GM23338 (cell line): ENCODE measurements around the gene PRKCH. TPM values are rescaled to one million over a fixed set of nuclear protein-coding genes. Genes with fewer than 3 reads are reported as not detected.

ENCODE experiments used
- ATAC-seq: fragments of 200-7000 bp; cut with Tn5 transposase; 3 replicates; pipeline ENCODE4 v1.9.1; 2020
- DNase-seq: peaks from one replicate; pipeline ENCODE4 v3.0.0-alpha.2; 2015; ENCODE audit warnings: low spot score
- H2AFZ ChIP-seq: fragments of 200-600 bp; sonication (generic); 2 replicates; pipeline ENCODE4 v1.8.0; 2016; ENCODE audit warnings: antibody characterized with exemption, mild to moderate bottlenecking, moderate library complexity
- H3F3A ChIP-seq: fragments of 200-600 bp; sonication (generic); replicated peaks from 2 replicates; pipeline ENCODE4 v1.8.0; 2017; ENCODE audit warnings: antibody characterized with exemption, mixed run types, low read depth
- H3K27ac ChIP-seq: fragments of 200-600 bp; sonication (generic); 2 replicates; pipeline ENCODE4 v1.6.1; 2016; ENCODE audit warnings: low read depth
- H3K27me3 ChIP-seq: fragments of 200-600 bp; sonication (generic); 2 replicates; pipeline ENCODE4 v1.8.0; 2016; ENCODE audit warnings: mild to moderate bottlenecking, mixed run types, moderate library complexity; ENCODE audit not compliant: insufficient read depth
- H3K36me3 ChIP-seq: fragments of 200-600 bp; sonication (generic); 2 replicates; pipeline ENCODE4 v1.8.0; 2016; ENCODE audit warnings: mild to moderate bottlenecking; ENCODE audit not compliant: insufficient read depth
- H3K4me1 ChIP-seq: fragments of 200-600 bp; sonication (generic); 2 replicates; pipeline ENCODE4 v1.8.0; 2016; ENCODE audit warnings: mild to moderate bottlenecking, moderate library complexity; ENCODE audit not compliant: insufficient read depth
- H3K4me2 ChIP-seq: fragments of 200-600 bp; sonication (generic); 2 replicates; pipeline ENCODE4 v1.7.1; 2017; ENCODE audit warnings: mixed run types
- H3K4me3 ChIP-seq: fragments of 200-600 bp; sonication (generic); 2 replicates; pipeline ENCODE4 v1.6.1; 2016; ENCODE audit warnings: mixed run types
- H3K79me2 ChIP-seq: fragments of 200-600 bp; sonication (generic); replicated peaks from 2 replicates; pipeline ENCODE4 v1.8.0; 2017; ENCODE audit warnings: mild to moderate bottlenecking; ENCODE audit not compliant: insufficient read depth
- H3K9me2 ChIP-seq: fragments of 200-600 bp; sonication (generic); 2 replicates; pipeline ENCODE4 v1.8.0; 2017; ENCODE audit not compliant: insufficient read depth
- H4K20me1 ChIP-seq: fragments of 200-600 bp; sonication (generic); replicated peaks from 2 replicates; pipeline ENCODE4 v1.8.0; 2017; ENCODE audit warnings: mild to moderate bottlenecking; ENCODE audit not compliant: insufficient read depth
- H3K27ac Mint-ChIP-seq: 2 replicates; pipeline ENCODE4 v1.8.0; 2020; ENCODE audit warnings: inconsistent platforms, mild to moderate bottlenecking, moderate library complexity, mixed read lengths
- H3K27me3 Mint-ChIP-seq: 3 replicates; pipeline ENCODE4 v1.8.0; 2022; ENCODE audit warnings: low read depth, mild to moderate bottlenecking, moderate library complexity, mixed read lengths, inconsistent platforms; ENCODE audit not compliant: insufficient read depth, poor library complexity
- H3K36me3 Mint-ChIP-seq: 3 replicates; pipeline ENCODE4 v1.8.0; 2021; ENCODE audit warnings: low read depth, mild to moderate bottlenecking, inconsistent platforms, moderate library complexity, mixed read lengths
- H3K4me1 Mint-ChIP-seq: 3 replicates; pipeline ENCODE4 v1.8.0; 2020; ENCODE audit warnings: mild to moderate bottlenecking, inconsistent platforms, mixed read lengths
- H3K4me3 Mint-ChIP-seq: 3 replicates; pipeline ENCODE4 v1.8.0; 2021; ENCODE audit warnings: moderate library complexity, mild to moderate bottlenecking, inconsistent platforms, mixed read lengths
- H3K9me3 Mint-ChIP-seq: 3 replicates; pipeline ENCODE4 v1.8.0; 2020; ENCODE audit warnings: moderate library complexity, mild to moderate bottlenecking, inconsistent platforms, mixed read lengths
- CREB1 ChIP-seq: fragments of 250-450 bp; sonication (Bioruptor Pico); IDR thresholded peaks from 2 replicates; pipeline ENCODE4 v1.5.0; 2020; ENCODE audit warnings: low read depth, mild to moderate bottlenecking, moderate library complexity
- EZH2 ChIP-seq: fragments of 200-600 bp; sonication (generic); IDR thresholded peaks from one replicate; pipeline ENCODE4 v1.8.0; 2017; ENCODE audit warnings: antibody characterized with exemption, mild to moderate bottlenecking, low read depth; ENCODE audit not compliant: unreplicated experiment
- EZH2phosphoT487 ChIP-seq: fragments of 200-600 bp; sonication (generic); IDR thresholded peaks from one replicate; pipeline ENCODE4 v1.8.1; 2018; ENCODE audit warnings: antibody characterized with exemption; ENCODE audit not compliant: unreplicated experiment
- JUNB ChIP-seq: IDR thresholded peaks from one replicate; pipeline ENCODE4 v1.6.1; 2016; ENCODE audit warnings: antibody characterized with exemption; ENCODE audit not compliant: unreplicated experiment
- NANOG ChIP-seq: IDR thresholded peaks from 2 replicates; pipeline ENCODE4 v1.6.1; 2016; ENCODE audit warnings: antibody characterized with exemption, borderline replicate concordance
- POLR2AphosphoS5 ChIP-seq: IDR thresholded peaks from 2 replicates; pipeline ENCODE4 v1.6.1; 2016; ENCODE audit warnings: antibody characterized with exemption, low read depth
- STAT1 ChIP-seq: IDR thresholded peaks from one replicate; pipeline ENCODE4 v1.6.1; 2016; ENCODE audit warnings: antibody characterized with exemption; ENCODE audit not compliant: unreplicated experiment
- ZNF114 ChIP-seq: fragments of 250-450 bp; sonication (Bioruptor Pico); IDR thresholded peaks from 2 replicates; pipeline ENCODE4 v1.5.0; 2020; ENCODE audit warnings: mild to moderate bottlenecking, moderate library complexity
- ZNF331 ChIP-seq: fragments of 250-450 bp; sonication (Bioruptor Pico); IDR thresholded peaks from 2 replicates; pipeline ENCODE4 v1.5.0; 2020; ENCODE audit warnings: low read depth, mild to moderate bottlenecking, moderate library complexity
- polyA plus RNA-seq: library from polyadenylated mRNA; unstranded; fragments of >200 nt; fragmentation: Nextera tagmentation; extraction: Ambion mirVana; gene quantifications from 2 replicates; pipeline ENCODE4 v1.2.1, GENCODE V29; 2016
- total RNA-seq: library from RNA; depleted of rRNA; stranded (reverse); fragments of >200 nt; shearing (Covaris generic); gene quantifications from 2 replicates; pipeline ENCODE4 v1.2.3, GENCODE V29; 2014
- TF ChIP-seq, protein P1 (sequence below): IDR thresholded peaks from 2 replicates; pipeline ENCODE4 v1.6.1; 2016; ENCODE audit warnings: antibody characterized with exemption
- TF ChIP-seq, protein P2 (sequence below): IDR thresholded peaks from one replicate; pipeline ENCODE4 v1.6.1; 2018; ENCODE audit warnings: antibody characterized with exemption; ENCODE audit not compliant: unreplicated experiment

PRKCH gene
- total and polyA plus RNA-seq, 2 experiments from 2014 or later: 5.4 to 10.1 TPM

DNA sequence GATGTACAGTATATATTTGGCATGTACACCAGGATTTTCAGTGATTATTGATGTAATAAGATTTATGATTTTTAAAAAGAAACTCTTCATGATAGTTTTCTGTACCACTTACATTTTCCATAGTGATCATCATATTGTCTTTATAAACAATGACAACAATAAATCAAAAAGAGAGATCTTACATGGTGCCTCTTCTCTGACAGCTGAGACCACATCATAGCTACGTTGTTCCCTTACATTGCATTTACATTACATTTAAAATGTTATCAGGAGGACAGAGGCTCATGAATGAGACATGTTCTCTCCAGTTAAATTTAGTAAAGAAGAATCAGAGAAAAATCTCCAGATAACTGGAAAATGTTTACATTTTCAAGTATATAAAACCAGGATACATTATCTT, 112.4 kb downstream of the PRKCH start:
- H3K4me2 ChIP-seq: no peak overlapping the region
- peaks cover 22% of the 10 kb centered on the region for H3K4me1 ChIP-seq
- no peaks in the 10 kb centered on the region for H3F3A ChIP-seq
- H3K36me3 Mint-ChIP-seq: no peaks in the 10 kb centered on the region
- DNase-seq (no peak), ATAC-seq (no peak)
- H3K27ac Mint-ChIP-seq: no peak overlapping the region
- H3K27me3 Mint-ChIP-seq: peaks cover 4% of the 10 kb centered on the region
- no peak for TF ChIP-seq STAT1
- TF ChIP-seq, protein P1, sequence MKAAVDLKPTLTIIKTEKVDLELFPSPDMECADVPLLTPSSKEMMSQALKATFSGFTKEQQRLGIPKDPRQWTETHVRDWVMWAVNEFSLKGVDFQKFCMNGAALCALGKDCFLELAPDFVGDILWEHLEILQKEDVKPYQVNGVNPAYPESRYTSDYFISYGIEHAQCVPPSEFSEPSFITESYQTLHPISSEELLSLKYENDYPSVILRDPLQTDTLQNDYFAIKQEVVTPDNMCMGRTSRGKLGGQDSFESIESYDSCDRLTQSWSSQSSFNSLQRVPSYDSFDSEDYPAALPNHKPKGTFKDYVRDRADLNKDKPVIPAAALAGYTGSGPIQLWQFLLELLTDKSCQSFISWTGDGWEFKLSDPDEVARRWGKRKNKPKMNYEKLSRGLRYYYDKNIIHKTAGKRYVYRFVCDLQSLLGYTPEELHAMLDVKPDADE: no peak
- no peak overlapping the region for H3K4me3 ChIP-seq
- no peaks in the 10 kb centered on the region for H3K36me3 ChIP-seq
- no peaks in the 10 kb centered on the region for H3K9me2 ChIP-seq
- H3K27me3 ChIP-seq: no peaks in the 10 kb centered on the region
- H4K20me1 ChIP-seq: no peaks in the 10 kb centered on the region
- no peaks in the 10 kb centered on the region for H3K79me2 ChIP-seq
- no peak overlapping the region for H3K27ac ChIP-seq
- H3K4me3 Mint-ChIP-seq: no peak overlapping the region
- H2AFZ ChIP-seq: no peak overlapping the region
- peaks cover 16% of the 10 kb centered on the region for H3K4me1 Mint-ChIP-seq
- H3K9me3 Mint-ChIP-seq: peaks cover 11% of the 10 kb centered on the region; the same call in 1 of the 3 replicates

DNA sequence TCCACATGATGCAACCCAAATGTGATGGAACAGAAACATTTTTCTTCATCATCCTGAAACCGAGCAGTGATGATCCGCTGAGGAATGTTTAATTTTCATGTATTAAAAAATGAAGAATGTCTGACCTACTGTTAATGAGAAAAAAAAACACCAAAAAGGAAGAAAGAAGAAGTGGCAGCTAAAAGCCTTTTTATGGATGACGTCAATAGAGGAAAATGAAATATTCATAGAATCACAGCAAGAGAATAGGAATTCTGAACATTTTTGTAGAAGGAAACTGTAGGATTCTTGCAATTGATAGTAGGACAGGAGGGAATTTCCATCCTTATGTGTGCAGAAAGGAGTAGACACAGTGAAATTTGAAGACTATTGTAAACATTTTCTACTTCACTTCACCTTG, 112.9 kb downstream of the PRKCH start:
- peaks cover 19% of the 10 kb centered on the region for H3K4me1 ChIP-seq
- no peak overlapping the region for H3K27ac ChIP-seq
- H3K4me3 ChIP-seq: no peak overlapping the region
- H2AFZ ChIP-seq: no peak overlapping the region
- no peaks in the 10 kb centered on the region for H3K27me3 ChIP-seq
- H3K9me2 ChIP-seq: no peaks in the 10 kb centered on the region
- no peaks in the 10 kb centered on the region for H4K20me1 ChIP-seq
- no peaks in the 10 kb centered on the region for H3K36me3 Mint-ChIP-seq
- DNase-seq (no peak), ATAC-seq (no peak)
- no peak overlapping the region for H3K4me3 Mint-ChIP-seq
- H3K4me1 Mint-ChIP-seq: peaks cover 18% of the 10 kb centered on the region
- no peaks in the 10 kb centered on the region for H3F3A ChIP-seq
- no peaks in the 10 kb centered on the region for H3K79me2 ChIP-seq
- peaks cover 11% of the 10 kb centered on the region; the same call in 1 of the 3 replicates for H3K9me3 Mint-ChIP-seq
- no peak overlapping the region for H3K4me2 ChIP-seq
- H3K27me3 Mint-ChIP-seq: peaks cover 4% of the 10 kb centered on the region
- no peak overlapping the region for H3K27ac Mint-ChIP-seq
- H3K36me3 ChIP-seq: no peaks in the 10 kb centered on the region
- TF ChIP-seq CREB1 (CRISPR knock-in tag): no peak
- TF ChIP-seq, protein P2, sequence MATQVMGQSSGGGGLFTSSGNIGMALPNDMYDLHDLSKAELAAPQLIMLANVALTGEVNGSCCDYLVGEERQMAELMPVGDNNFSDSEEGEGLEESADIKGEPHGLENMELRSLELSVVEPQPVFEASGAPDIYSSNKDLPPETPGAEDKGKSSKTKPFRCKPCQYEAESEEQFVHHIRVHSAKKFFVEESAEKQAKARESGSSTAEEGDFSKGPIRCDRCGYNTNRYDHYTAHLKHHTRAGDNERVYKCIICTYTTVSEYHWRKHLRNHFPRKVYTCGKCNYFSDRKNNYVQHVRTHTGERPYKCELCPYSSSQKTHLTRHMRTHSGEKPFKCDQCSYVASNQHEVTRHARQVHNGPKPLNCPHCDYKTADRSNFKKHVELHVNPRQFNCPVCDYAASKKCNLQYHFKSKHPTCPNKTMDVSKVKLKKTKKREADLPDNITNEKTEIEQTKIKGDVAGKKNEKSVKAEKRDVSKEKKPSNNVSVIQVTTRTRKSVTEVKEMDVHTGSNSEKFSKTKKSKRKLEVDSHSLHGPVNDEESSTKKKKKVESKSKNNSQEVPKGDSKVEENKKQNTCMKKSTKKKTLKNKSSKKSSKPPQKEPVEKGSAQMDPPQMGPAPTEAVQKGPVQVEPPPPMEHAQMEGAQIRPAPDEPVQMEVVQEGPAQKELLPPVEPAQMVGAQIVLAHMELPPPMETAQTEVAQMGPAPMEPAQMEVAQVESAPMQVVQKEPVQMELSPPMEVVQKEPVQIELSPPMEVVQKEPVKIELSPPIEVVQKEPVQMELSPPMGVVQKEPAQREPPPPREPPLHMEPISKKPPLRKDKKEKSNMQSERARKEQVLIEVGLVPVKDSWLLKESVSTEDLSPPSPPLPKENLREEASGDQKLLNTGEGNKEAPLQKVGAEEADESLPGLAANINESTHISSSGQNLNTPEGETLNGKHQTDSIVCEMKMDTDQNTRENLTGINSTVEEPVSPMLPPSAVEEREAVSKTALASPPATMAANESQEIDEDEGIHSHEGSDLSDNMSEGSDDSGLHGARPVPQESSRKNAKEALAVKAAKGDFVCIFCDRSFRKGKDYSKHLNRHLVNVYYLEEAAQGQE: no peak
- no peak for TF ChIP-seq ZNF114 (CRISPR knock-in tag)
- TF ChIP-seq JUNB: no peak
- no peak for TF ChIP-seq NANOG
- TF ChIP-seq EZH2: no peak
- TF ChIP-seq POLR2AphosphoS5: no peak
- TF ChIP-seq STAT1: no peak
- TF ChIP-seq, protein P1: no peak
- TF ChIP-seq EZH2phosphoT487: no peak
- TF ChIP-seq ZNF331 (CRISPR knock-in tag): no peak
